Tibial nerve (tissue), 4 donors: Measurements from ENCODE around the gene CACNA1F.

Experiments used
- EP300 ChIP-seq, 2 donors: sonication (generic); formaldehyde crosslinking; IDR thresholded peaks; one replicate each; pipeline ENCODE4 v1.6.1; 2017; ENCODE audit warnings: antibody characterized with exemption in 2 of 2, mild to moderate bottlenecking in 1 of 2
- POLR2A ChIP-seq, 2 donors: fragments of 450-650 bp; IDR thresholded peaks; one replicate each; pipeline ENCODE4 v1.6.1; 2017; ENCODE audit warnings: antibody characterized with exemption in 2 of 2, mild to moderate bottlenecking in 2 of 2, moderate library complexity in 2 of 2
- TF ChIP-seq, protein P1 (sequence below), 5 experiments: fragments of 200-600 bp in 3 of 5; fragments of 450-650 bp in 2 of 5; sonication (generic) in 3 of 5; IDR thresholded peaks; one replicate each; pipeline ENCODE4 v1.5.1; 2016 to 2019; ENCODE audit warnings: antibody characterized with exemption in 5 of 5, mild to moderate bottlenecking in 3 of 5, moderate library complexity in 2 of 5

DNA sequence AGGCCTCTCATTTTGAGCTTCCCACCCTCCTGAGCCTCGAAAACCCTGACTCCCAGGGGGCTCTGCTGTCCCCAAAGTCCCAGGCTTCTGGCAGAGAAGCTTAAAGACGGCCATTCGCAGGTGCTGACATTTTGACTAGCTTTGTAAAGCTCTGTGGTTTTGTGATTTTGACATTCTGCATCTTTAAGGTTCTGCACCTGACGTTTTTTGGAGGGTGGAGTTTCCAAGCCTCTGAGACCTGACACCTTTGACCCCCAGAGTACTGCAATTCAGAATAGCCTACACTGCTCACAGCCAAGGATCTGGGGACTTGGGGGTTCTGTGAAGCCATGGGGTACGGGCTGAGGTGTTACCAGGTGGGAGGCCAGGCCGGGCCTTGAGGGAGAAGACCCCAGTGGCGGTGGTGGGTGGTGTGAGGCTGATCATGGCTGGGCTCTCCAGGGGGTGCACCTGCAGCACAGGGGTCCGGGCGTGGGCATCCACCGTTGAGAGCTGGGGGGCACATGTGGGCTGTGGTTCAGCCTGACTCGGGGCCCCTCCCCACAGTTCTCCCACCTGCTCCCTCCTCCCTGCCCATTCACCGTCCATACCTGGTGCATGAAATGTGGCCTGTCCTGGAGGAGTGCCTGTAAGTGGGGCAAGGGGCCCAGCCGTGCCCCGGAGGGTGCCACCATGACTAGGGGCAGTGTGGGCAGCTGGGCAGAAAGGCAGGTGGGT lies 24.1 kb upstream of the CACNA1F start:
- TF ChIP-seq, protein P1, sequence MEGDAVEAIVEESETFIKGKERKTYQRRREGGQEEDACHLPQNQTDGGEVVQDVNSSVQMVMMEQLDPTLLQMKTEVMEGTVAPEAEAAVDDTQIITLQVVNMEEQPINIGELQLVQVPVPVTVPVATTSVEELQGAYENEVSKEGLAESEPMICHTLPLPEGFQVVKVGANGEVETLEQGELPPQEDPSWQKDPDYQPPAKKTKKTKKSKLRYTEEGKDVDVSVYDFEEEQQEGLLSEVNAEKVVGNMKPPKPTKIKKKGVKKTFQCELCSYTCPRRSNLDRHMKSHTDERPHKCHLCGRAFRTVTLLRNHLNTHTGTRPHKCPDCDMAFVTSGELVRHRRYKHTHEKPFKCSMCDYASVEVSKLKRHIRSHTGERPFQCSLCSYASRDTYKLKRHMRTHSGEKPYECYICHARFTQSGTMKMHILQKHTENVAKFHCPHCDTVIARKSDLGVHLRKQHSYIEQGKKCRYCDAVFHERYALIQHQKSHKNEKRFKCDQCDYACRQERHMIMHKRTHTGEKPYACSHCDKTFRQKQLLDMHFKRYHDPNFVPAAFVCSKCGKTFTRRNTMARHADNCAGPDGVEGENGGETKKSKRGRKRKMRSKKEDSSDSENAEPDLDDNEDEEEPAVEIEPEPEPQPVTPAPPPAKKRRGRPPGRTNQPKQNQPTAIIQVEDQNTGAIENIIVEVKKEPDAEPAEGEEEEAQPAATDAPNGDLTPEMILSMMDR (IDR thresholded peaks at IDR 0.05): no peak
- no peak for TF ChIP-seq POLR2A (IDR thresholded peaks at IDR 0.05)
- TF ChIP-seq EP300 (IDR thresholded peaks at IDR 0.05): no peak
